Epithelial cell of proximal tubule (primary cell): ENCODE data around the gene CHPF. TPM values are rescaled to one million over a fixed set of nuclear protein-coding genes. Genes with fewer than 3 reads are reported as not detected.
A peak's percentile ranks its signal among the peaks of the same experiment; 100 is the strongest.

Experiments used
- DNase-seq: peaks from one replicate; pipeline ENCODE4 v3.0.0-alpha.2; 2011; ENCODE audit warnings: low read depth
- H3K4me3 ChIP-seq: 2 replicates; pipeline ENCODE4 v1.5.1; 2011; ENCODE audit warnings: low read depth, mild to moderate bottlenecking, low read length
- CTCF ChIP-seq: conservative IDR thresholded peaks from 2 replicates; pipeline ENCODE4 v1.5.1; 2012; ENCODE audit warnings: low read depth, mild to moderate bottlenecking, low read length
- total RNA-seq: library from RNA; depleted of rRNA; stranded (reverse); fragments of >200 nt; gene quantifications from 2 replicates; pipeline ENCODE4 v1.2.3, GENCODE V29; 2015

The CHPF gene
- total RNA-seq, 1 donor from 2014 or later, result 122 TPM

- no peak overlapping the region for H3K4me3 ChIP-seq
- no peak for DNase-seq
- no peak for TF ChIP-seq CTCF
These were observed 17.2 kb upstream of the CHPF start for GRCh38 chr2:219560893-219561178.

GRCh38 chr2:219560037-219560892, 16.7 kb upstream of the CHPF start:
- TF ChIP-seq CTCF, result peak; percentile 61
- H3K4me3 ChIP-seq, result no peak overlapping the region
- DNase-seq, result no peak

- H3K4me3 ChIP-seq, result no peak overlapping the region
- DNase-seq, result no peak
- TF ChIP-seq CTCF, result no peak
These were observed 15.7 kb upstream of the CHPF start for GRCh38 chr2:219559156-219559915.

GRCh38 chr2:219557791-219558785, 14.5 kb upstream of the CHPF start:
- TF ChIP-seq CTCF, result no peak
- no peak overlapping the region for H3K4me3 ChIP-seq
- DNase-seq, result no peak

- TF ChIP-seq CTCF, result no peak
- H3K4me3 ChIP-seq, result no peak overlapping the region
- no peak for DNase-seq
These were observed 13.7 kb upstream of the CHPF start for GRCh38 chr2:219557320-219557719.

- H3K4me3 ChIP-seq, result no peak overlapping the region
- no peak for DNase-seq
- TF ChIP-seq CTCF, result no peak
These were observed 12.8 kb upstream of the CHPF start for GRCh38 chr2:219556413-219556812.
